GM19099 (cell line): ENCODE measurements around the gene ULK3.
A peak's percentile ranks its signal among the peaks of the same experiment; 100 is the strongest.

Experiments
- POLR2A ChIP-seq: IDR thresholded peaks from 3 replicates; pipeline ENCODE4 v1.6.1; 2011; ENCODE audit warnings: low read depth; ENCODE audit not compliant: insufficient read length; ENCODE audit errors: extremely low read depth

ULK3 gene

GRCh38 chr15:74870436-74871215 is 27.7 kb upstream of the ULK3 start:
- TF ChIP-seq POLR2A: no peak

- TF ChIP-seq POLR2A: peak; percentile 26
These were observed 26.9 kb upstream of the ULK3 start for GRCh38 chr15:74869726-74870407.

GRCh38 chr15:74869372-74869725 is 26.4 kb upstream of the ULK3 start:
- no peak for TF ChIP-seq POLR2A

- no peak for TF ChIP-seq POLR2A
These were observed 25.1 kb upstream of the ULK3 start for GRCh38 chr15:74868059-74868458.

GRCh38 chr15:74867466-74868038 is 24.6 kb upstream of the ULK3 start:
- no peak for TF ChIP-seq POLR2A

- no peak for TF ChIP-seq POLR2A
These were observed 23.1 kb upstream of the ULK3 start for GRCh38 chr15:74866090-74866489.

GRCh38 chr15:74865316-74865715 is 22.4 kb upstream of the ULK3 start:
- TF ChIP-seq POLR2A: no peak

GRCh38 chr15:74864296-74864695 is 21.3 kb upstream of the ULK3 start:
- no peak for TF ChIP-seq POLR2A

- TF ChIP-seq POLR2A: no peak
These were observed 20.5 kb upstream of the ULK3 start for GRCh38 chr15:74863239-74864056.

- no peak for TF ChIP-seq POLR2A
These were observed 15.4 kb upstream of the ULK3 start for GRCh38 chr15:74858369-74858740.

- no peak for TF ChIP-seq POLR2A
These were observed 14.9 kb upstream of the ULK3 start for GRCh38 chr15:74857671-74858368.

- TF ChIP-seq POLR2A: no peak
These were observed 14.2 kb upstream of the ULK3 start for GRCh38 chr15:74857082-74857655.

- TF ChIP-seq POLR2A: no peak
These were observed 13.6 kb upstream of the ULK3 start for GRCh38 chr15:74856537-74856936.

- no peak for TF ChIP-seq POLR2A
These were observed 12.9 kb upstream of the ULK3 start for GRCh38 chr15:74855857-74856256.

GRCh38 chr15:74854453-74855022 is 11.6 kb upstream of the ULK3 start:
- TF ChIP-seq POLR2A: no peak

GRCh38 chr15:74851960-74852359 is 9.0 kb upstream of the ULK3 start:
- no peak for TF ChIP-seq POLR2A
